ENCODE data around the gene ZNF180. TPM values are rescaled to one million over a fixed set of nuclear protein-coding genes. Genes with fewer than 3 reads are reported as not detected.
"Not testable (repeated sequence)": the region's sequence is repeated elsewhere in the genome, so short reads cannot be mapped to it uniquely, and the experiment has no call there.

The ZNF180 gene
- total RNA-seq, 2 donors from 2014 or later = 2.9 to 12.2 TPM

- Histone ChIP-seq H3K27me3 (no peaks in the 10 kb centered on the region), H3K27ac (no peak overlapping the region), H3K36me3 (no peaks in the 10 kb centered on the region), H3K4me3 (no peak overlapping the region), H3K4me1 (no peaks in the 10 kb centered on the region), H3K9me3 (no peaks in the 10 kb centered on the region)
- TF ChIP-seq CTCF (IDR thresholded peaks at IDR 0.05) = no peak
- DNase-seq (ENCODE audit: low spot score) = no peak
Measured at GRCh38 chr19:44540736-44541135, 40.4 kb upstream of the ZNF180 start.

GRCh38 chr19:44539991-44540390, 39.7 kb upstream of the ZNF180 start:
- Histone ChIP-seq H3K27me3 (no peaks in the 10 kb centered on the region), H3K4me3 (no peak overlapping the region), H3K36me3 (no peaks in the 10 kb centered on the region), H3K9me3 (no peaks in the 10 kb centered on the region), H3K27ac (no peak overlapping the region), H3K4me1 (no peaks in the 10 kb centered on the region)
- no peak for TF ChIP-seq CTCF (IDR thresholded peaks at IDR 0.05)
- DNase-seq (ENCODE audit: low spot score) = no peak

- Histone ChIP-seq H3K36me3 (no peaks in the 10 kb centered on the region), H3K4me3 (no peak overlapping the region), H3K27ac (no peak overlapping the region), H3K27me3 (no peaks in the 10 kb centered on the region), H3K4me1 (no peaks in the 10 kb centered on the region), H3K9me3 (no peaks in the 10 kb centered on the region)
- DNase-seq (ENCODE audit: low spot score) = no peak
- no peak for TF ChIP-seq CTCF (IDR thresholded peaks at IDR 0.05)
Measured at GRCh38 chr19:44539236-44539826, 39.0 kb upstream of the ZNF180 start.

GRCh38 chr19:44535361-44535760, 35.0 kb upstream of the ZNF180 start:
- not testable (repeated sequence) for H3K4me1 ChIP-seq; H3K9me3 ChIP-seq; H3K36me3 ChIP-seq; H3K27ac ChIP-seq; H3K4me3 ChIP-seq; H3K27me3 ChIP-seq; DNase-seq (ENCODE audit: low spot score)

GRCh38 chr19:44532819-44533218, 32.5 kb upstream of the ZNF180 start:
- Histone ChIP-seq H3K36me3 (no peaks in the 10 kb centered on the region), H3K9me3 (no peaks in the 10 kb centered on the region), H3K27me3 (no peaks in the 10 kb centered on the region), H3K27ac (no peak overlapping the region), H3K4me1 (no peaks in the 10 kb centered on the region), H3K4me3 (no peak overlapping the region)
- TF ChIP-seq CTCF (IDR thresholded peaks at IDR 0.05) = no peak
- no peak for DNase-seq (ENCODE audit: low spot score)

- Histone ChIP-seq H3K36me3 (no peaks in the 10 kb centered on the region), H3K4me1 (no peaks in the 10 kb centered on the region), H3K4me3 (no peak overlapping the region), H3K9me3 (no peaks in the 10 kb centered on the region), H3K27ac (no peak overlapping the region), H3K27me3 (no peaks in the 10 kb centered on the region)
- TF ChIP-seq CTCF (IDR thresholded peaks at IDR 0.05) = no peak
- no peak for DNase-seq (ENCODE audit: low spot score)
Measured at GRCh38 chr19:44530777-44531176, 30.5 kb upstream of the ZNF180 start.

Data from right atrium auricular region (tissue), 2 donors.